GM12878 (cell line): ENCODE data around the gene TMEM106A. TPM values are rescaled to one million over a fixed set of nuclear protein-coding genes. Genes with fewer than 3 reads are reported as not detected.

Experiments
- ATAC-seq: fragments of 200-7000 bp; cut with Tn5 transposase; 3 replicates; pipeline ENCODE4 v1.9.1; 2020; ENCODE audit warnings: mild to moderate bottlenecking, moderate library complexity
- BruUV-seq: library from RNA; stranded (reverse); fragments of 400-500 nt; replicated peaks from 2 replicates; lab custom pipeline; 2021; lab: Mats Ljungman, UMichigan
- CTCF ChIA-PET: fragments of 300-600 bp; sonication (Branson Sonifier 250); formaldehyde crosslinking; extraction: SDS; loops from one replicate; lab custom pipeline; 2021; ENCODE audit warnings: inconsistent platforms; lab: Yijun Ruan, JAX
- POLR2A ChIA-PET: fragments of 350-600 bp; formaldehyde crosslinking; extraction: SDS; loops from one replicate; lab custom pipeline; 2021; ENCODE audit warnings: inconsistent platforms; lab: Charles Lee
- RAD21 ChIA-PET: fragments of 300-600 bp; sonication (Branson Sonifier 250); formaldehyde crosslinking; loops from one replicate; lab custom pipeline; 2023; ENCODE audit warnings: antibody characterized with exemption; ENCODE audit not compliant: unreplicated experiment; lab: Charles Lee
- SMC1A ChIA-PET: fragments of 300-600 bp; sonication (Branson Sonifier 250); formaldehyde crosslinking; loops from one replicate; lab custom pipeline; 2023; ENCODE audit not compliant: unreplicated experiment, uncharacterized antibody; lab: Charles Lee
- DNase-seq: peaks from one replicate; pipeline ENCODE4 v3.0.0-alpha.2; 2011; ENCODE audit warnings: low read depth, low spot score
- FAIRE-seq: peaks from 3 replicates; lab custom pipeline; 2011; peaks lifted over from hg19 to GRCh38; lab: Jason Lieb, UNC
- H2AFZ ChIP-seq: 2 replicates; pipeline ENCODE4 v1.6.0; 2011; ENCODE audit warnings: low read depth, low read length, control low read depth; ENCODE audit not compliant: control insufficient read depth
- H3K27ac ChIP-seq: 2 replicates; pipeline ENCODE4 v1.5.1; 2011; ENCODE audit warnings: control low read depth; ENCODE audit not compliant: control insufficient read depth, insufficient read depth
- H3K27me3 ChIP-seq, 2 experiments: replicated peaks in 1 of 2; 2 replicates each; pipeline versions ENCODE4 v1.6.0 to v1.6.1; 2011; ENCODE audit warnings: low read length in 1 of 2; ENCODE audit not compliant: control insufficient read depth in 2 of 2, insufficient read depth in 2 of 2
- H3K36me3 ChIP-seq, 2 experiments: 2 replicates each; pipeline ENCODE4 v1.5.1; 2011; ENCODE audit warnings: low read length in 1 of 2; ENCODE audit not compliant: control insufficient read depth in 2 of 2, insufficient read depth in 2 of 2
- H3K4me1 ChIP-seq: 2 replicates; pipeline ENCODE4 v1.6.1; 2011; ENCODE audit warnings: mild to moderate bottlenecking, low read length, moderate library complexity, mixed read lengths; ENCODE audit not compliant: control insufficient read depth, insufficient read depth
- H3K4me2 ChIP-seq: 2 replicates; pipeline ENCODE4 v1.6.0; 2011; ENCODE audit warnings: control low read depth; ENCODE audit not compliant: control insufficient read depth, insufficient read depth
- H3K4me3 ChIP-seq: fragments of 200-600 bp; sonication (generic); 2 replicates; pipeline ENCODE4 v1.5.1; 2016
- H3K79me2 ChIP-seq: 2 replicates; pipeline ENCODE4 v1.6.0; 2011; ENCODE audit warnings: low read length; ENCODE audit not compliant: control insufficient read depth, insufficient read depth
- H3K9ac ChIP-seq: 2 replicates; pipeline ENCODE4 v1.8.0; 2011; ENCODE audit warnings: low read length, control low read depth, mixed read lengths; ENCODE audit not compliant: control insufficient read depth, insufficient read depth
- H3K9me3 ChIP-seq: replicated peaks from 3 replicates; pipeline ENCODE4 v1.5.1; 2011; ENCODE audit warnings: mild to moderate bottlenecking, low read length; ENCODE audit not compliant: control insufficient read depth, insufficient read depth
- H4K20me1 ChIP-seq: 2 replicates; pipeline ENCODE4 v1.6.0; 2011; ENCODE audit not compliant: control insufficient read depth, insufficient read depth
- CHD4 ChIP-seq: fragments of 200-600 bp; sonication (generic); IDR thresholded peaks from 2 replicates; pipeline ENCODE4 v1.6.1; 2016; ENCODE audit warnings: mild to moderate bottlenecking
- HDGF ChIP-seq: fragments of 450-650 bp; IDR thresholded peaks from 2 replicates; pipeline ENCODE4 v1.6.1; 2016; ENCODE audit warnings: antibody characterized with exemption
- JUNB ChIP-seq: IDR thresholded peaks from 2 replicates; pipeline ENCODE4 v1.6.1; 2016; ENCODE audit warnings: antibody characterized with exemption, mild to moderate bottlenecking
- JUND ChIP-seq: IDR thresholded peaks from 2 replicates; pipeline ENCODE4 v1.6.1; 2012; ENCODE audit warnings: low read depth, mild to moderate bottlenecking, low read length, improper control_type of control experiment, moderate library complexity
- MTA2 ChIP-seq: fragments of 450-650 bp; IDR thresholded peaks from 2 replicates; pipeline ENCODE4 v1.6.1; 2016; ENCODE audit warnings: low read depth, mild to moderate bottlenecking, moderate library complexity
- RB1 ChIP-seq: fragments of 450-650 bp; formaldehyde crosslinking; IDR thresholded peaks from 2 replicates; pipeline ENCODE4 v1.6.1; 2017; ENCODE audit warnings: mild to moderate bottlenecking, borderline replicate concordance
- RUNX3 ChIP-seq: IDR thresholded peaks from 2 replicates; pipeline ENCODE4 v1.6.1; 2012; ENCODE audit warnings: low read length, inconsistent platforms
- SMARCA5 ChIP-seq: fragments of 450-650 bp; IDR thresholded peaks from 2 replicates; pipeline ENCODE4 v1.6.1; 2017; ENCODE audit warnings: mild to moderate bottlenecking
- SMC3 ChIP-seq: IDR thresholded peaks from 2 replicates; pipeline ENCODE4 v1.6.1; 2011; ENCODE audit warnings: low read length, improper control_type of control experiment, borderline replicate concordance
- SUPT20H ChIP-seq: IDR thresholded peaks from 2 replicates; pipeline ENCODE4 v1.6.1; 2011; ENCODE audit warnings: low read depth, mild to moderate bottlenecking, low read length, moderate library complexity, borderline replicate concordance; ENCODE audit not compliant: control insufficient read depth
- ZNF217 ChIP-seq: fragments of 450-650 bp; IDR thresholded peaks from 2 replicates; pipeline ENCODE4 v1.6.1; 2017; ENCODE audit warnings: antibody characterized with exemption, mild to moderate bottlenecking
- ZNF622 ChIP-seq: fragments of 450-650 bp; IDR thresholded peaks from 2 replicates; pipeline ENCODE4 v1.6.1; 2017; ENCODE audit warnings: mild to moderate bottlenecking, inconsistent platforms
- ZZZ3 ChIP-seq: IDR thresholded peaks from 2 replicates; pipeline ENCODE4 v1.6.1; 2011; ENCODE audit warnings: low read depth; ENCODE audit not compliant: control insufficient read depth, insufficient read length
- WGBS: methylation state at CpG from one replicate; pipeline ENCODE4 v1.1.6; 2016; ENCODE audit warnings: low lambda C conversion rate; ENCODE audit not compliant: insufficient replicate concordance, insufficient coverage; ENCODE audit errors: missing lambda C conversion rate; 5-methylcytosine and 5-hydroxymethylcytosine counted together
- in situ Hi-C: fragments of 300-500 bp; cut with MboI; formaldehyde crosslinking; loops from 9 replicates; pipeline ENCODE4 v1.14.3; 2018; ENCODE audit warnings: mixed read lengths
- intact Hi-C: fragments of 100-400 bp; cut with micrococcal nuclease; formaldehyde crosslinking; loops from one replicate; pipeline ENCODE4 v1.14.2; 2022; ENCODE audit not compliant: unreplicated experiment
- polyA plus RNA-seq, 11 experiments: library from polyadenylated mRNA; depleted of rRNA in 4 of 11; unstranded in 6 of 11; stranded (reverse) in 5 of 11; fragments of >200 nt; fragmentation: Nextera tagmentation in 4 of 11; fragmentation: Illumina TruSeq in 1 of 11; extraction: Ambion mirVana in 4 of 11; extraction: Trizol in 1 of 11; gene quantifications; 1 replicate in 1 of 11; 2 replicates in 10 of 11; pipeline versions ENCODE4 v1.2.1 to v1.2.3, GENCODE V29; 2011 to 2016; ENCODE audit warnings: inconsistent platforms in 2 of 11, missing spikeins in 2 of 11, low read depth in 1 of 11
- total RNA-seq, 4 experiments: library from RNA; depleted of rRNA in 3 of 4; stranded (reverse); fragments of >200 nt in 3 of 4; fragmentation: Illumina TruSeq in 1 of 4; extraction: Trizol in 1 of 4; gene quantifications; 2 replicates each; pipeline versions ENCODE4 v1.2.1 to v1.2.3, GENCODE V29; 2013 to 2021
- TF ChIP-seq, protein P1 (sequence below): IDR thresholded peaks from 2 replicates; pipeline ENCODE4 v1.6.1; 2011; ENCODE audit warnings: borderline replicate concordance, low read depth, mild to moderate bottlenecking, moderate library complexity, low read length; ENCODE audit not compliant: insufficient read depth, poor library complexity, severe bottlenecking
- TF ChIP-seq, protein P2 (sequence below): fragments of 450-650 bp; formaldehyde crosslinking; IDR thresholded peaks from 2 replicates; pipeline ENCODE4 v1.4.0; 2022; ENCODE audit warnings: mild to moderate bottlenecking, moderate library complexity

Gene TMEM106A
- total and polyA plus RNA-seq, 10 of the 15 experiments (the other 5 are each of a cell fraction or from before 2014, with no cell fraction given), result 2.3 to 18.7 (median 9.3) TPM

DNA sequence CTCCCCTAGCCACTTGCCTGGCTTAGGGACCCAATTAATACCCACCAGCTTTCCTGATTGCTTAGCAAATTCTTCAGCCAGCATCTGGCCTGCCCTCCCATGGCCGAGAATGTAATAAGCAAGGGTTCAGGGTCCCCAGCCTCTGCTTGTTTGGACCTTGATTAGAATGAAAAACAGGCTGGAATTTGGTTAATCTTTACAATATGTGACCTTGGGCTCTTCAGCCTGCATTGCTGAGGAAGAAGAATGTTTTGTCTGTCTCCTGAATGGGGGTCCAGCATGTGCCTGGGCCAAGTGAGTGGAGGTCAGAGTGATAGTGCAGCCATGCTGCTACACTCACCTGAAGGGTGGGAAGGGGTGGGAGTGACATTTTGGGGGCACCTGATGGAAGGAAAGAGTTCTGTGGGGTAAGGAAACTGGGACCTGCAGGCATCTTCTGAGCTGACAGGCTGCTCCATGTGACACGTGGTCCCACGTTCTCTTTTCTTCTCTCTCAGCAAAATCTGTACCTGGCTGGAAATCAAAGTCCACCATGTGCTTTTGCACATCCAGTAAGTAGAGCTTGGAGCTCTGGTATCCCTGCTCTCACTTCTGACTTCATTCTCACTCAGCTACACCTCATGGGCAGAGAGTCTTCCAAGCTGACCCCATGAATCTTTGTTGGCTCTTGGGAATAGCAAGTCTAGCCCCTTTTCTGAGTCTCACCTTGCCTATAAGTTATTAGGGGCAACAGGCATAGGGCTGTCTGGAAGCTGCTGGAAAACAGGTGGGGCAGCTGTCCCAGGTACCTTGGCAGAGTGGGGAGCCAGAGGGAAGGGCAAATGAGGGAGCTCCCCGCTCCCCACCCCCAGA, 5.3 kb downstream of the TMEM106A start (continued):
- TF ChIP-seq ZNF622 (no peak), ZNF217 (no peak), CHD4 (no peak), MTA2 (no peak)

DNA sequence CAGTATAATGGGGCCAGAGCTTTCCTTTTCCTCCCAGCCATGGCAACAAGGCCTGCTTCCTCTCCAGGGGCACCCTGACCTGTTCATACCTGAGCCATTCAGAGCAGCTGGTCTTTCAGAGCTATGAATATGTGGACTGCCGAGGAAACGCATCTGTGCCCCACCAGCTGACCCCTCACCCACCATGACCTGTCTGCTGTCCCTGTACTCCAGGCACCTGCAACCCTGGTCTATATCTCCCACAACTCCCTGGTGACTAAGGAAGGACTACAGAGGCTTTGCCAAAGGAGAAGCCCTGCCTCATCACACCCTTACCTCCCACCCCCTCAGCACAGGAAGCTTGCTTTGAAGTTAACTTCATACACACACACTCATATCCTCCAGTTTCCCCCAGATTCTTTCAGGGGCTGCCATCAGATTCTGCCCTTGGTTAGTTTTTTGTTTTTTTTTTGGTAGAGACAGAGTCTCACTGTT, 6.0 kb downstream of the TMEM106A start:
- no peak overlapping the region for H2AFZ ChIP-seq
- intact Hi-C loops, result no loop called here
- DNase-seq (no peak), ATAC-seq (no peak), FAIRE-seq (no peak)
- SMC1A ChIA-PET, result interaction anchor here (0.7 kb wide), 1 partner anchor 45 kb away, joined by 4 read pairs; no protein-coding TSS in a partner anchor
- H3K9me3 ChIP-seq, result no peaks in the 10 kb centered on the region
- BruUV-seq, result no TSS peak
- RAD21 ChIA-PET, result no interaction called here
- peaks cover 2 to 14% of the 10 kb centered on the region in 2 experiments; a peak in 3 of 4 replicates for H3K36me3 ChIP-seq
- H3K27ac ChIP-seq, result no peak overlapping the region
- CTCF ChIA-PET, result interaction anchor here (0.7 kb wide), 1 partner anchor 21 kb away, joined by 3 read pairs; no protein-coding TSS in a partner anchor
- 94% methylated on average over 2 of the region's 2 CpGs for WGBS
- in situ Hi-C loops, result loop anchor here (10.0 to 25.0 kb wide), 9 partner anchors 97 to 1645 kb away; partner anchors contain the start of genes DNAJC7, EIF1, HDAC5 and MEOX1
- no peaks in the 10 kb centered on the region for H3K27me3 ChIP-seq
- POLR2A ChIA-PET, result interaction anchor here (0.5 to 0.6 kb wide), 3 partner anchors 8 to 1453 kb away, joined by 3 to 5 read pairs (median 4); no protein-coding TSS in a partner anchor
- H3K9ac ChIP-seq, result no peak overlapping the region
- H3K4me3 ChIP-seq, result no peak overlapping the region
- H3K4me1 ChIP-seq, result peaks cover 5% of the 10 kb centered on the region; the same call in 1 of the 2 replicates
- H3K79me2 ChIP-seq, result peaks cover 10% of the 10 kb centered on the region
- H3K4me2 ChIP-seq, result no peak overlapping the region
- no peaks in the 10 kb centered on the region for H4K20me1 ChIP-seq
- TF ChIP-seq RUNX3 (no peak), RB1 (no peak), HDGF (no peak), ZZZ3 (no peak), SUPT20H (no peak), SMARCA5 (no peak), SMC3 (no peak), JUND (no peak), JUNB (no peak)
- TF ChIP-seq, protein P1, sequence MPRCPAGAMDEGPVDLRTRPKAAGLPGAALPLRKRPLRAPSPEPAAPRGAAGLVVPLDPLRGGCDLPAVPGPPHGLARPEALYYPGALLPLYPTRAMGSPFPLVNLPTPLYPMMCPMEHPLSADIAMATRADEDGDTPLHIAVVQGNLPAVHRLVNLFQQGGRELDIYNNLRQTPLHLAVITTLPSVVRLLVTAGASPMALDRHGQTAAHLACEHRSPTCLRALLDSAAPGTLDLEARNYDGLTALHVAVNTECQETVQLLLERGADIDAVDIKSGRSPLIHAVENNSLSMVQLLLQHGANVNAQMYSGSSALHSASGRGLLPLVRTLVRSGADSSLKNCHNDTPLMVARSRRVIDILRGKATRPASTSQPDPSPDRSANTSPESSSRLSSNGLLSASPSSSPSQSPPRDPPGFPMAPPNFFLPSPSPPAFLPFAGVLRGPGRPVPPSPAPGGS, result no peak
- TF ChIP-seq, protein P2, sequence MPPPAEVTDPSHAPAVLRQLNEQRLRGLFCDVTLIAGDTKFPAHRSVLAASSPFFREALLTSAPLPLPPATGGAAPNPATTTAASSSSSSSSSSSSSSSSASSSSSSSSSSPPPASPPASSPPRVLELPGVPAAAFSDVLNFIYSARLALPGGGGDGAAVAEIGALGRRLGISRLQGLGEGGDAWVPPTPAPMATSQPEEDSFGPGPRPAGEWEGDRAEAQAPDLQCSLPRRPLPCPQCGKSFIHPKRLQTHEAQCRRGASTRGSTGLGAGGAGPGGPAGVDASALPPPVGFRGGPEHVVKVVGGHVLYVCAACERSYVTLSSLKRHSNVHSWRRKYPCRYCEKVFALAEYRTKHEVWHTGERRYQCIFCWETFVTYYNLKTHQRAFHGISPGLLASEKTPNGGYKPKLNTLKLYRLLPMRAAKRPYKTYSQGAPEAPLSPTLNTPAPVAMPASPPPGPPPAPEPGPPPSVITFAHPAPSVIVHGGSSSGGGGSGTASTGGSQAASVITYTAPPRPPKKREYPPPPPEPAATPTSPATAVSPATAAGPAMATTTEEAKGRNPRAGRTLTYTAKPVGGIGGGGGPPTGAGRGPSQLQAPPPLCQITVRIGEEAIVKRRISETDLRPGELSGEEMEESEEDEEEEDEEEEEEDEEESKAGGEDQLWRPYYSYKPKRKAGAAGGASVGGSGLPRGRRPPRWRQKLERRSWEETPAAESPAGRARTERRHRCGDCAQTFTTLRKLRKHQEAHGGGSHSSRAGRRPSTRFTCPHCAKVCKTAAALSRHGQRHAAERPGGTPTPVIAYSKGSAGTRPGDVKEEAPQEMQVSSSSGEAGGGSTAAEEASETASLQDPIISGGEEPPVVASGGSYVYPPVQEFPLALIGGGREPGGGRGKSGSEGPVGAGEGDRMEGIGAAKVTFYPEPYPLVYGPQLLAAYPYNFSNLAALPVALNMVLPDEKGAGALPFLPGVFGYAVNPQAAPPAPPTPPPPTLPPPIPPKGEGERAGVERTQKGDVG (CRISPR knock-in tag), result no peak
